Activated CD8-positive, alpha-beta memory T cell treated with anti-CD3 and anti-CD28 coated beads for 24 hours (primary cell): Measurements from ENCODE around the gene MBD6.
"Not testable (repeated sequence)": the region's sequence is repeated elsewhere in the genome, so short reads cannot be mapped to it uniquely, and the experiment has no call there.

Experiments
- DNase-seq: peaks from one replicate; pipeline ENCODE4 v3.0.0-alpha.2; 2020

The MBD6 gene

DNA sequence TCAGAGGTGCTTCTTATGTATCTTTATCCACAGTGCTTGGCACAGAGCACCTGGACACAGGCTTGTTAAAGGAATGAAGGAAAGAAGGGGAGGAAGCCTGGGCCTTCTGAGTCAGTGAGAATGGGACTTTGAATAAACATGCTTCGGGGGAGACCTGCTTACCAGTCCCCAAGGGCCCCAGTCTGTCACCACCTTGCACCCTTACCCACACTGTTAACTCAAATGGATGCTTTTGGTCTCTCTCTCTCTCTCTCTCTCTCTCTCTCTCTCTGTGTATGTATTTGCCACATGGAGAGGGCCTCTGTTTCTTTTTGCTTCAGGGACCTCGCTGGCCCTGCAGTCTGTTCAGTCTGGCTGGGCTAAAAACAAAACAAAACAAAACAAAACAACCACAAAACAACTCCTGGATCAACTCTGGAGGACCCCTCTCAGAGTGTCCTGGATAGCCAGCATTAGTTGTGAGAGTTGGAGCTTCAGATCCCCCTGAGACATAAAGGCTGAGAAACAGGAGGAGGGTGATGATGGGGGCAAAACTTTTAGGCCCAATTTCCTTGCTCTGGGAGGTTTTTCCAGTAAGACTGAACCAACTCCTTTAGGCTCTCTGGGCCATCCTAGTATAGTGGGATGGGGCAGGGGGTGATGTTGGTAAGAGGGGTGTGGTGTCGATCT is 29.1 kb downstream of the MBD6 start:
- DNase-seq, result no peak

GRCh38 chr12:57552306-57552651 is 29.7 kb downstream of the MBD6 start:
- no peak for DNase-seq

DNA sequence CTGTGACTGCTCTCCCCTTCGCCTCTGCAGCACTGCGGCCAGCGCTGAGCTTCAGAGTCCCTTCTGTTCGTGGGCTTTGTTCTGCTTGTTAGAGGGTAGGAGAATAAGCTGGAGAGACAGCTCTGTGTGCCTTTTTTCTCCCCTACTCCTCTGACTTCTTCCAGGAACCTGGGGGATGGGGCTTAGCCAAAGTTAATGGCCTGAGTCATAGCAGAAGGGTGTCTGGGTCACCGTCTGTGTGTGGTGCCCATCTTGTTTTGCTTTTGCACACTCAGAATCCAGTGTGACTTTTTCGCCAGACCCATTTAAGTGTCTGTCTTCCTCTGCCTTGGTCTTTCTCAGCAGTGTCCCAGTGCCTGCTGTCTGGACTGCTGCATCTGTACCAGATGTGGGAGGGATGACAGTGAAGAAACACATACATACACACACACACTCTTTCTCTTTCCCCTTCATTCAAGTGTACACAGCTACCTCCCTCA is 30.2 kb downstream of the MBD6 start:
- DNase-seq, result no peak

DNA sequence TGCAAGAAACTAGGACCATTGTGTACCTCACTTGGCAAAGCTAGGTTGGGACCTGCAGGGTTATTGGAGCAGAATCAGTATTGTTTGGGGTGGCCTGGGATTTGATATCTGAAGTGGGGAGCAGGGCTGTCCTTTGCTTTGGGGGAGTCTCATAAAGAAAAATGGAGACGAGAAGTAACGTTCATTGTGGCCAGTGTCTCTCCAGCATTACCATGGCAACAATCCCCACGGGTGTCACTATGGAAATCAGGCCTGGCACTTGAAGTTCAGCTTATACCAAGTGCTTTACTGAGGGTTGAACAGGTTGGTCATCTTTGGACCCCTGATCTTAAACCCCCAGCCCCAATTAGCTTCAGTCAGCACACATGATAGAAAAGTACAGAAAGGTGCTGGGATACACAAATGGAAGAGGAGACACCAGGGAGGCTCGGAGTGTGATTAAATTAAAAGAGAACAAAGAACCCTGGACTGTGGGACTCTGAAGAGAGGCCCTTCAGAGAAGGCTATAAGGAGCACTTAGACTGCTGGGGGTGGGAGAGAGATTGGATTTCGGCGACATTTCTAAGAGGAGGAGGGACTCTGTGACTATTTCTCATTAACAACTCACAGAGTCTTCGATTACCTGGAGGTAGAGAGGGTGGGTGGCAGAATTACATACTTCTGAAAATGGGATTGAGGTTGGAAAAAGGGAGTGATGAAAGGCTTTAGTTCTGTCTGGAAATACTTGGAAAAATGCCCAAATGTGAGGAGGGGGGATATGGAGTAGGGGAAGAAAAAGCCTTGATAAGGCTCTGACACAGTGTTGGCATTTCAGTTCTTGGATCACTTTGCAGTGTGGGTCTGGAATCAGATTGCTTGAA is 30.9 kb downstream of the MBD6 start:
- DNase-seq, result no peak

DNA sequence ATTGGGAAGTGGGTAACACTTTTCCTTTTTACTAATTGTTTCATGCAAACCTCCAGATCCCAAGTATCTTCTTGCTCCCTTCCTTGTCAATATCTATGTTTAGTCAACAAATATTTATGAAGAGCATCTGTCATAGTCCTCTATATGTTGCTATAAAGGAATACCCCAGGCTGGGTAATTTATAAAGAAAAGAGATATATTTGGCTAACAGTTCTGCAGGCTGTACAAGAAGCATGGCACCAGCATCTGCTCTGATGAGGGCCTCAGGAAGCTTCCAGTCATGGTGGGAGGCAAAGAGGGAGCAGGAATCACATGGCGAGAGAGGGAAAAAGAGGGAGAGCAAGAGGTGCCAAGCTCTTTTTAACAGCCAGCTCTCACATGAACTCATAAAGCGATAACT is 31.8 kb downstream of the MBD6 start:
- DNase-seq, result no peak

GRCh38 chr12:57554897-57555296 is 32.3 kb downstream of the MBD6 start:
- no peak for DNase-seq

- DNase-seq, result no peak
Measured at GRCh38 chr12:57558864-57559263, 36.2 kb downstream of the MBD6 start.

DNA sequence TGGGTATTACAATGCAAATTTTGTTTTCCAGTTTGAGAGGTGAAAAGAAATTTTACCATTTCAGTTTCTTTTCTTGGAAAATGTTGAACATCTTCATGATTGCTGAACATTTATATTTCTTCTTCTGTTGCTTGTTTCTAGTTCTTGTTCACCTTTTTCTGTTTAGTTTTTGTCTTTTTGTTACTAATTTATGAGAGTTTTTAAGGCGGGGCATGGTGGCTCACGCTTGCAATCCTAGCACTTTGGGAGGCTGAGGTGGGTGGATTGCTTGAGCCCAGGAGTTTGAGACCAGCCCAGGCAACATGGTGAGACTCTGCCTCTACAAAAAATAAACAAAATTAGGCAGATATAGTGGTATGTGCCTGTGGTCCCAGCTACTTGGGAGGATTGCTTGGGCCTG is 37.9 kb downstream of the MBD6 start:
- no peak for DNase-seq

DNA sequence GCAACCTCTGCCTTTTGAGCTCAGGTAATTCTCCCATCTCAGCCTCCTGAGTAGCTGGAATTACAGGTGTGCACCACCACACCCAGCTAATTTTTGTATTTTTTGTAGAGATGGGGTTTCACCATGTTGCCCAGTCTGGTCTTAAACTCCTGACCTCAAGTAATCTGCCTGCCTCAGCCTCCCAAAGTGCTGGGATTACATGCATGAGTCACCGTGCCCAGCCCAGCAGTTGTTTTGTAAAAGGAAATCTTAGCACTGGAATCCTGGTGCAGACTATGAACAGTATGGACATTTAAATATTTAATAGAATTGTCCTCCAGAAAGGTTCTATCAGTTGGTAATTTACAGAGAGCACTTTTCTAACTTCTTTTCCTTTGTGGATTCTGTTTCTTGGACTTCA is 38.5 kb downstream of the MBD6 start:
- not testable (repeated sequence) for DNase-seq

DNA sequence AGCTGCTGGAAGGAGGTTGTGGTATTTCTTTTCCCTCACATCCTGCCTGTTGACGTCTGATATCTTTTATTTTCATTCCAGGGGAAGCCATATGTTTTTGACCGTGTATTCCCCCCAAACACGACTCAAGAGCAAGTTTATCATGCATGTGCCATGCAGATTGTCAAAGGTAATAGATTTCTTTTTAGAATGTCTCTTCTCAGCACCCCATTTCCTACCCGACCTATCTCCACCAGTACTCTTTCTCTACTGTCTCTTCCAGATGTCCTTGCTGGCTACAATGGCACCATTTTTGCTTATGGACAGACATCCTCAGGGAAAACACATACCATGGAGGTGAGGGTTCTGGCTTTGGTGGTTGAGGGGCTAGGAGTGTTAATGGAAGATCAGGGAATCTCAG is 40.7 kb downstream of the MBD6 start:
- DNase-seq, result no peak

DNA sequence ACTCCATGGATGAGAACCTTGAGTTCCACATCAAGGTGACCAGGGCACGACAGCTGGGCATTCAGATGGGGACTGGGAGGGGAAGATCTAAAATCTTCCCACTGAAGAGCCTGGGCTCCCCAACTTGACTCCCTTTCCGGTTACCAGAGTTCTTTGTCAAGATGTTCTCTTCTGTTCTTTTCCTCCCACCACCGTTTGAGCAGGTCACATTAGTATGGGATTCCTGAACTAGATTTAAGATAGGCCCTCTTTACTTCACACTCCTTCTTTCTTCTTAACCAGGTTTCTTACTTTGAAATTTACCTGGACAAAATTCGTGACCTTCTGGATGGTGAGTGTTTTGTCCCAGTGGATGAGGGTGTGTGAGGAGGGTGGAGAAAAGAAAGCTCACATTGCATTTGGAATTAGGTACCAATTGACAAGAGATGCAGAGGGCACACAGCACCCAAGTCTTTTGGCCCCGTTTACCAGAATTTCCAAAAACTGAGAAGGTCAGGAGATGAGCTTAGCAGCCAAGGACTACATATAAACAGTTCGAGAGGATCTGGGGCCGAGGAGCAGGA is 41.6 kb downstream of the MBD6 start:
- no peak for DNase-seq

GRCh38 chr12:57568838-57569237 is 46.2 kb downstream of the MBD6 start:
- DNase-seq, result no peak

GRCh38 chr12:57569858-57570257 is 47.2 kb downstream of the MBD6 start:
- DNase-seq, result no peak

GRCh38 chr12:57570438-57570837 is 47.8 kb downstream of the MBD6 start:
- not testable (repeated sequence) for DNase-seq

- no peak for DNase-seq
Measured at GRCh38 chr12:57571926-57572762, 49.5 kb downstream of the MBD6 start.

DNA sequence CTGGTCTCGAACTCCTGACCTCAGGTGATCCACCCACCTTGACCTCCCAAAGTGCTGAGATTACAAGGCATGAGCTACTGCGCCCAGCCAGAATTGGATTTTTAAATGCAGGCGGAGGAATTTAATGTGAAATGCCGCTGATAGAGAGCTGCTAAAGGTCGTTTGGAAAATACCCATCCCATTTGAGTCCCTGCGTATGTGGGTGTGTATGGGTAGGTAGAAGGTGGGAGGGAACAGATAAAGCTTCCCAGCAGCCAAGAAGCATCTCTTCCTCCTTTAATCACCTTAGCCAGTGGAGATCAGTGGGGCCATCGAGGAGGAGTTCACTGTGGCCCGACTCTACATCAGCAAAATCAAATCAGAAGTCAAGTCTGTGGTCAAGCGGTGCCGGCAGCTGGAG is 52.2 kb downstream of the MBD6 start:
- no peak for DNase-seq

DNA sequence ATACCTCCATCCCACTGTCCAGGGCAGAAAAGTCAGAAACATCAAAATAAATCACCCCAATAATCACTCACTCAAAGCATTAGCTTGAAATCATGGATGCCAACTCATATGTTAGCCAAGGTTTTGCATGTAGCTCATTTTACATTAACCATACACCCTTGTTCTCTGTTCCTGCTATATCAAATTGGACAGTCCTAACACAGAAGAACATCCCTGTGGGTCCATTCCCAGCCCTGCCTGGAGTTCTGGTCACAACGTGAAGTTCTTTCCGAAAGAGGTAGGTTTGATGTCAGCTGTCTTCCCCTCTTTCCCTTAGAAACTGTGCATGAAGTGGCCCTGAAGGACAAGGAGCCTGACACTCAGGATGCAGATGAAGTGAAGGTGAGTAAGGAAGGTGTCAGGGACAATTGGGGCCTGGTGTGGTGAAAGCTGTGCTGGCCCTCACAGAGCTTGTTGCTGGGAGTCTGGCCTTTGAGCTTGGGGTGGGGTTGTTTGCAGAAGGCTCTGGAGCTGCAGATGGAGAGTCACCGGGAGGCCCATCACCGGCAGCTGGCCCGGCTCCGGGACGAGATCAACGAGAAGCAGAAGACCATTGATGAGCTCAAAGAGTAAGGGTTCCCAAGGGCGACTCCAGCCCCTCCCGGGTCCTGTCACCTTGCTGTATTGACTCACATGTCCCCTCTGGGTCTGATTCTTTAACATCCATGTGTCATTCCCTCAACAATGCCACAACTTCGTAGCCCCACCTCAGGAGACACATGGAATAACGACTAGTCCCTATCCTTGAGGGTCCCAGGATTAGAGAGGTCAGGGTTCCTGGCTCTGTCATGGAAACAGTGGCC is 53.4 kb downstream of the MBD6 start:
- DNase-seq, result no peak

- no peak for DNase-seq
Measured at GRCh38 chr12:57576613-57577160, 54.1 kb downstream of the MBD6 start.

DNA sequence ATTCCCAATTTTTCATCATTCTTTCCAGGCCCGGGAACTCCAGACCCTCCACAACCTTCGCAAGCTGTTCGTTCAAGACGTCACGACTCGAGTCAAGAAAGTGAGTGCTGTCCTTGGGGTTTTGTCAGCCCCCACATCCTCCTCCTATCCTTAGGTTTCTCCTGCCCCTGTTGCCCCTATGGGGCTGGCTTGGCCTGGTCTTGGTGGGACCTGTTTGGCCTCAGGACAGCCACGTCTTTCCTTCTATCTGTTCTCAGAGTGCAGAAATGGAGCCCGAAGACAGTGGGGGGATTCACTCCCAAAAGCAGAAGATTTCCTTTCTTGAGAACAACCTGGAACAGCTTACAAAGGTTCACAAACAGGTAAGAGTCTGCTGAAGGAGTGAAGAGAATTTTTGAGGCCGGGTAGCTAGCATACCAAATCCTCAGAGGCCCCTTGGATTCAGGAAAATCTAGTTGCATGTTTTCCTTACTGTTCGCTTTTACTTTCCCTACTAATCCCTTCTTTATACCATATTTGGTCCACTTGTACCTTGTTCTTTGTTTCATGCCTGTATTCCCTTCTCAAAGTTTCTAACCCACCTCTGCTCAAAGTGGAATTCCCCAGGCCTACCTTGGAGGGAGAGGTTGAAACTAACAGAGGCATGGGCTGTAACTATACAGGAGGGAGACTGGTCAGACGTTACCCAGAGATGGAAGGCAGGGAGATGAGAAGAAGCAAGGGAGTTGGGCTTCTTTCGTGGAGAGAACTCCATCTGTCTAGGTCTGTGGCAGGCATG is 55.5 kb downstream of the MBD6 start:
- DNase-seq, result no peak

DNA sequence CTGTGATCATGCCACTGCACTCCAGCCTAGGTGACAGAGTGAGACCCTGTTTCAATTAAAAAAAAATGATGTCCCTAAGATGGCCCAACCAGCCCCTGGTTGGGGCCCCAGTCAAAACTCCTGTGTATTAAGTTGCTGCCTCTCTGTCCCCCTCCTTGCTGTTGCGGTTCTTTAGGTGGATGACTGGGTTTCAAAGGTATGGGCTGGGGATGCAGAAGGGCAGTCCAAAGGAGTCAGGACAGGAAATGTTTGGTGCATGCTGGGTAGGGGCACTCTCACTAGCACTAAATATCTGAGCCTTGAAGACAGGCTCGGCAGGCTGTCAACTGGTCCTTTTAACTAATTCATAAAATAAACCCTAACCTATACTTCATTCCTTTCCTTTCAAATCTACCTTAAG is 56.4 kb downstream of the MBD6 start:
- DNase-seq, result no peak
